Gastrocnemius medialis (tissue), 4 donors: ENCODE results near the gene CBARP. TPM values are rescaled to one million over a fixed set of nuclear protein-coding genes. Genes with fewer than 3 reads are reported as not detected.

ENCODE experiments used
- ATAC-seq, 2 donors: fragments of 150-250 bp; one replicate each; pipeline ENCODE4 v1.9.1; 2016
- DNase-seq, 2 donors: peaks; one replicate each; pipeline ENCODE4 v3.0.0-alpha.2; 2019
- H3K27ac ChIP-seq, 4 donors: fragments of 200-600 bp; sonication (generic); 1 replicate in 1 of 4; 2 replicates in 3 of 4; pipeline ENCODE4 v1.5.1; 2016 to 2018; ENCODE audit warnings: mild to moderate bottlenecking in 2 of 4, moderate library complexity in 1 of 4
- H3K27me3 ChIP-seq, 3 donors: fragments of 200-600 bp; sonication (generic) in 2 of 3; 1 replicate in 1 of 3; 2 replicates in 2 of 3; pipeline versions ENCODE4 v1.5.1 to v1.6.0; 2016 to 2019; ENCODE audit warnings: mild to moderate bottlenecking in 1 of 3, moderate library complexity in 1 of 3
- H3K36me3 ChIP-seq, 2 donors: fragments of 200-600 bp; sonication (generic) in 1 of 2; one replicate each; pipeline ENCODE4 v1.5.1; 2017 to 2018
- H3K4me1 ChIP-seq, 2 donors: fragments of 200-600 bp; sonication (generic) in 1 of 2; one replicate each; pipeline ENCODE4 v1.5.1; 2016 to 2017; ENCODE audit warnings: mild to moderate bottlenecking in 2 of 2
- H3K4me3 ChIP-seq, 4 donors: fragments of 200-600 bp; sonication (generic) in 3 of 4; 1 replicate in 1 of 4; 2 replicates in 3 of 4; pipeline ENCODE4 v1.5.1; 2016 to 2019; ENCODE audit warnings: mild to moderate bottlenecking in 2 of 4
- H3K9me3 ChIP-seq, 3 donors: fragments of 200-600 bp; sonication (generic) in 2 of 3; 1 replicate in 1 of 3; 2 replicates in 2 of 3; pipeline ENCODE4 v1.5.1; 2016 to 2019
- CTCF ChIP-seq, 5 experiments: fragments of 450-650 bp in 3 of 5; fragments of 200-600 bp in 2 of 5; sonication (generic) in 2 of 5; IDR thresholded peaks in 4 of 5; conservative IDR thresholded peaks in 1 of 5; 1 replicate in 4 of 5; 2 replicates in 1 of 5; pipeline ENCODE4 v1.5.1; 2016 to 2019; ENCODE audit warnings: antibody characterized with exemption in 5 of 5, mild to moderate bottlenecking in 3 of 5, moderate library complexity in 3 of 5
- POLR2A ChIP-seq, 2 donors: fragments of 450-650 bp; IDR thresholded peaks; one replicate each; pipeline ENCODE4 v1.6.1; 2017; ENCODE audit warnings: antibody characterized with exemption in 2 of 2, mild to moderate bottlenecking in 2 of 2, moderate library complexity in 2 of 2
- in situ Hi-C, 4 donors: fragments of 200-750 bp; cut with MboI; loops; one replicate each; pipeline versions ENCODE4 v1.15.0 to v1.8.0; 2017; ENCODE audit warnings: low sequenced_read_pairs in 4 of 4
- intact Hi-C: fragments of 100-400 bp; cut with DNase I; formaldehyde crosslinking; loops from one replicate; pipeline ENCODE4 v1.15.1; 2023; ENCODE audit warnings: low total_unique reads
- total RNA-seq, 4 donors: library from RNA; depleted of rRNA; stranded (reverse); fragments of >200 nt; gene quantifications; one replicate each; pipeline versions ENCODE4 v1.1.0 to v1.2.3, GENCODE V29; 2016

CBARP gene
- total RNA-seq, 4 donors from 2014 or later: 0.10 to 1.3 (median 0.53) TPM

GRCh38 chr19:1282588-1283206 is 44.9 kb upstream of the CBARP start:
- no peak for TF ChIP-seq CTCF (IDR thresholded peaks at IDR 0.05 in 4 of 5, conservative IDR thresholded peaks at IDR 0.05 in 1 of 5)
- TF ChIP-seq POLR2A (IDR thresholded peaks at IDR 0.05): no peak
- Histone ChIP-seq H3K27me3 (peaks cover 37 to 39% (median 39%) of the 10 kb centered on the region in 3 donors), H3K9me3 (no peaks in the 10 kb centered on the region), H3K27ac (no peak overlapping the region), H3K4me3 (no peak overlapping the region), H3K36me3 (peaks cover 0 to 12% of the 10 kb centered on the region in 2 donors), H3K4me1 (peaks cover 2 to 6% of the 10 kb centered on the region in 2 donors)
- in situ Hi-C loops: no loop called here
- no peak for DNase-seq
- intact Hi-C loops: no loop called here
- no peak for ATAC-seq

- intact Hi-C loops (no loop called here), in situ Hi-C loops (no loop called here)
- ATAC-seq (no peak), DNase-seq (no peak)
- Histone ChIP-seq H3K36me3 (peaks cover 0 to 19% of the 10 kb centered on the region in 2 donors), H3K4me3 (no peak overlapping the region), H3K9me3 (no peaks in the 10 kb centered on the region), H3K4me1 (peaks cover 2 to 5% of the 10 kb centered on the region in 2 donors), H3K27ac (no peak overlapping the region), H3K27me3 (peaks cover 28 to 30% (median 29%) of the 10 kb centered on the region in 3 donors)
- TF ChIP-seq POLR2A (IDR thresholded peaks at IDR 0.05): no peak
- no peak for TF ChIP-seq CTCF (IDR thresholded peaks at IDR 0.05 in 4 of 5, conservative IDR thresholded peaks at IDR 0.05 in 1 of 5)
These were observed 43.9 kb upstream of the CBARP start for GRCh38 chr19:1281569-1282287.

GRCh38 chr19:1280636-1281568 is 43.1 kb upstream of the CBARP start:
- ATAC-seq (no peak), DNase-seq (no peak)
- intact Hi-C loops (no loop called here), in situ Hi-C loops (no loop called here)
- Histone ChIP-seq H3K4me3 (no peak overlapping the region), H3K4me1 (peaks cover 10 to 12% of the 10 kb centered on the region in 2 donors), H3K27ac (no peak overlapping the region), H3K27me3 (peaks cover 23 to 25% (median 25%) of the 10 kb centered on the region in 3 donors), H3K36me3 (peaks cover 0 to 19% of the 10 kb centered on the region in 2 donors), H3K9me3 (no peaks in the 10 kb centered on the region)
- TF ChIP-seq POLR2A (IDR thresholded peaks at IDR 0.05) (no peak), CTCF (IDR thresholded peaks at IDR 0.05 in 4 of 5, conservative IDR thresholded peaks at IDR 0.05 in 1 of 5) (no peak)

- ATAC-seq (peak; percentile 34 to 35), DNase-seq (peak in 1 of 2 donors; percentile 78)
- Histone ChIP-seq H3K9me3 (no peaks in the 10 kb centered on the region), H3K4me1 (peaks cover 14% of the 10 kb centered on the region in 2 donors), H3K27ac (peak overlapping the region in 1 of 4 donors; percentile 39), H3K36me3 (peaks cover 0 to 20% of the 10 kb centered on the region in 2 donors), H3K4me3 (no peak overlapping the region), H3K27me3 (peaks cover 17 to 19% (median 19%) of the 10 kb centered on the region in 3 donors)
- in situ Hi-C loops: no loop called here
- TF ChIP-seq POLR2A (IDR thresholded peaks at IDR 0.05): no peak
- peak; percentile 76 to 96 (median 92) for TF ChIP-seq CTCF (IDR thresholded peaks at IDR 0.05 in 4 of 5, conservative IDR thresholded peaks at IDR 0.05 in 1 of 5)
- intact Hi-C loops: loop anchor here (1.0 to 10.0 kb wide), 4 partner anchors 76 to 485 kb away; partner anchors contain the start of genes ADAMTSL5, GAMT and PTBP1
These were observed 42.1 kb upstream of the CBARP start for GRCh38 chr19:1279782-1280341.
